Activated CD8-positive, alpha-beta memory T cell treated with anti-CD3 and anti-CD28 coated beads for 48 hours (primary cell): ENCODE results near the gene PPP3R2.
"Not testable (repeated sequence)": the region's sequence is repeated elsewhere in the genome, so short reads cannot be mapped to it uniquely, and the experiment has no call there.

ENCODE experiments used
- DNase-seq, 3 experiments: peaks; one replicate each; pipeline ENCODE4 v3.0.0-alpha.2; 2020; ENCODE audit warnings: low read depth in 2 of 3, low spot score in 2 of 3

Gene PPP3R2

DNA sequence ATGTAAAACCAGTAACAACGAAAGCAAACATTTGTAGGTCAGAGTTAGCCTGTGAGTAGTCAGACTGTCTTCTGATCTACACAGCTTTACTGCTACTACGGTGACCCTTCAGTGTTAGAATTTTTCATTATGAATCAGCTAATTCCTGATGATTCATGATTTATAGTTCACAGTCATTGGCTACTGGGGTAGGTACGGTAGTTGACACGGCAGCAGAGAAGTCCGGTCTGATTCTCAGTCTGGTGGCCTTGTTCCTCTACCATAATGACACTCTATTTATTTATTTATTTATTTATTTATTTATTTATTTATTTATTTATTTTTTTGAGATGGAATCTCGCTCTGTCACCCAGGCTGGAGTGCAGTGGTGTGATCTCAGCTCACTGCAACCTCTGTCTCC, 4.7 kb downstream of the PPP3R2 start:
- DNase-seq: not testable (repeated sequence)

DNA sequence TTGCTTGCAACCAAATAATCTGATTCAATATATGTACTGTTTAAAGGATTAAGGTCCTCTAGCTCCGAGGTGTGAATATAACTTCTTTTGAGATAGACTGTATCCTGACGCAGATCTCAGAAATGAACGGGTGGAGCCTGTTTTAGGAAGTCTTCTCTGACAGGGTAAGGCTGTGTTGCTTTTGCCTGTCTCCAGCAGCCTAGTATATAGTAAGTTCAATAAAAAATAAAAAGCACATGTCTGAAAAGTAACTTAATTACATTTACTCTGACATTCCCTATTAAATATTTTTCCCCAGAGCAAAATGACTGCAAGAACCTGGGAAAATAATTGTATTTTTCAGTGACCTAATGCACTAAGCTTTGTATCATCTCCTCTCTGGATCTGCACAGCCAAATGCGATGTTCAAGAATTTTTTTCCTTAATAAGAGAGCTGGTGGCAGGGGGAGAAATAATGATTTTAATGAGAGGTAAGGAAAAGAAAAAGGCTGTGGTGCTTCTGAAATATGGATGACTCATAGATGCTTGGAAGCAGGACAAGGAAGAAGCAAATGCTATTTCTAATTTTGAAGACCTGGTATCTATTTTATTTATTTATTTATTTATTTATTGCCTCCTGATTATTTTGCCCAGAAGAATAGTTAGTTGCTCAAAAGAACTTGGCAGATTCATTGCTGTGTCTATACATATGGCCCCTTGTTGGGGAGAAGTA, 7.3 kb downstream of the PPP3R2 start:
- no peak for DNase-seq

DNA sequence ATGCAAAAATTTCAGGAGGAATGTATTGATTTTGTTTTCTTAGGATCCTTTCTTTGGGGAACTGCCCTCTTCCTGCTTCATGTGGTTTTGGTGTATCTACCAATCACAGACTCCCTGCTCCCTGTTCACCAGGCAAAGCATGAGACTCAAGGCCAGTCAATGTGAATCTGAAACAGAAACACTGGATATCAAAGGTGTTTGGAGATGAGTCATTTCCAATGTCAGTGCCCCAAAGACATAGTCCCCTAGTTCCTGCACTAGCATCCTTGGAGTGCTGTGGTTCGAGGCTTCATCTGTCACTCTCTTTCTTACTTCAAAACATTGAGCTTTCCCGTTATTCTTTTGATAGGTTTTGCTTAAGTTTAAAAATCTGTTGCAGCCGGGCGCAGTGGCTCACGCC, 8.1 kb downstream of the PPP3R2 start:
- DNase-seq: no peak

DNA sequence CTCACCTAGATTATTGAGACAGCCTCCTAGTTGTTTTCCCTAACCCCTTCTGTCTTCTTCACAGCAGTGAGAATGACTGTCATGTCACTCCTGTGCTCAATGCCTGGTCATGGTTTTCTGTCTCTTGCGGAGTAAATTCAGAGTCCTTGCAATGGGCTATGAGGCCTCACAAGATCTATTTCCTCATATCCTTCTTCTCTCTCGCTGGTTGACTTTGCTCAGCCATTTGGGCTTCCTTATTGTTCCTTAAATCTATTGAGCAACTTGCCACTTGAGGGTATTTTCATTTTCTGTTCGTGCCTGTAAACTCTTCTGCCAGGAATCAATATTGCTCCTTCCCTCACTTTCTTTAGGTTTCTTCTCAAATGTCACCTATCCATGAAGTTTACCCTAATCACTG, 9.0 kb downstream of the PPP3R2 start:
- no peak for DNase-seq

DNA sequence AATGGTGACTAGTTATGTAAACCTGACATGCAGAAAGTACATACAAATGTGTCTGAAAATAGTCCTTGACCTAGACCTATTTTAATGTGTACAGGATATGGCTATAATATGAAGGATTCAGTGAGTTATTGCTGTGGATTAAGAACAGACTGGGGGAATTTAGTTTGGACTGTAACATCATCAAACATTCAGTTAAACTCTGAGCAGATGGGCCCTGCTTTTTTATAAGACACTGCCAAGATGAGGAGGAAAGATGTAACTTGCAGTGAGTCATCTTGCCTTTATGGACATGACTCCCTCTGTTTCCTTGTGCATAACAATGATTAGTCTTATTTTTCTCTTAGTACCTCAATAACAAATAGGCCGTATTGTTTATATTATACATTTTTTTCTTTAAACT, 12.2 kb downstream of the PPP3R2 start:
- DNase-seq: no peak

DNA sequence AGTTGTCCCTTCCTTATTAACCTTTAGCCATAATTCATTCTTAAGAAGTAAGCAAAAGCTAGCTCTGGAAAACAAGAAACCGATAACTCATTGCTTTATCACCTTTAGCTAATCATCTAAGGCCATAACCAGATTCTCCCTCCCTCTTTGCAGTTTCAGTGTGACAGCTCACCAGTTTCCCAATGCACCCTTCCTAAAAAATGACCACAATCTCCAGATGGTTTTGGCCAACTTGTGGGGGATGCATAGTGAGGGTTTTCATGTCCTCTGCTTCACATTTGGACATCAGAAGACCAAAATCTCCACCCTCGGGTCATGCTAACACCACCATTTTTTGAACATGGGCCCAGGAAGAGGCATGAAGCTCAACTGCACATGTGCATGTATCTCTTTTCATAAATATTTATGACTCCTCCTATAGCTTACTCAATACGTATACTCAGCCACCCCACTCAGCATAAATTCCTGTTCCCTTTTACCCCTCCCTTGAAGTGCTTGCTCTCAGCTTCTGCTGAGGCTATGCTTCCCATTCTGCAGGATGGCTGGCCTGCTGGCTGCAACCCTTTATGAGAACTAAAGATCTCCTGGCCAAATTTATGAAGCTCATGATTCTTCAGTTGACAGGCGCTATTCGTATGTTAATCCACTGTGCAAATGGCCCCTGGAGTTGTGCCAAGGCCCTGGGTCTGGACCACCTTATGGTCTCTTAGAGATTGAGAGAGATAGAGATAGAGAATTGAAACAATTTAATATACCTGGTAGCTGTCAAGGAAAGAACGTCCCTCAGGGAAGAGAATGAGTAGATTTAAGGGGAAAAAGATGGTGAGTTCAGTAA, 14.8 kb downstream of the PPP3R2 start:
- DNase-seq: no peak

DNA sequence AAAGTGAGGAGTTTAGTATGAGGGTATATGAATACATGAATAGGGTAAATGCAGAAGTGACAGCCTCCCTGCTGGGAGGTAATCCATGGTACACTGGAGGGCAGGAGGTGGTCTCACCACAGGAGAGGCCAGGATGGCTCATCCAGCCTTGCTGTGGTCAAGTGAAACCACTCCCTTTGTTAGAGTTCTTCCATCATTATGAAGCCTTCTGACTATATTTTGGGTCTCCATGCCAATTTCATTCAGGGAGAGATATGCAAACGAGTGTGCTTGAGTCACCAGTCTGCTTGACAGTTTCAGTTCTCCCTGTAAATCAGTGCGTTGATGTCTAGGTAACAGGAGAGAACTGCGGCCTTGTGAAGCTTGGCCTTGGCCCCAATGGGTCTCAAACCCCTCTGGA, 16.4 kb downstream of the PPP3R2 start:
- no peak for DNase-seq

DNA sequence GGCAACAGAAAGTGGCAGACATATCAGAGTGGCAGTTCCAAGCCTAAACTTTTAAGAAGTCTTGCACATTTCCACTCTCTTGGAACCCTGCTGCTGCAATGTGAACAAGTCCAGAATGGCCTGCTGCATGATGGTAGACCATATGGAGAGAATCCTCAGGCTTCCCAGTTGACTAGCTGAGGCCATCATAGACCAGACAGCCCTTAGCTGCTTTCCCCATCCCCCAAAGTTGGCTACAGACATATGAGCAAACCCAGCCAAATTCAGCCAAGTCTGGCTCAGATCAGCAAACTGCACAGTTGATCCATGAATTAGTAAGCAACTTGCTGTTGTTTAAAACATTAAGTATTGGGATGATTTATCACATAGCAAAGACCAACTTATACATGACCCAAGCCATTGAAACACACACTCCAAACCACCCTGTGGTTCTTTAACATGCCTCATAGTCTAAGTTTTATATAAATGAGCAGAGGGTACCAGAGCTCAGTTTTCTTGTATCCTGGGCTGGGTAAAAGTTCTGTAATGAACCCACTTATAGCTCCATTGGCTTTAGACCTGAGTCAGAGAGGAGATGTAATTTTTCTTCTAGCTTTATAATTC, 19.9 kb downstream of the PPP3R2 start:
- DNase-seq: no peak

DNA sequence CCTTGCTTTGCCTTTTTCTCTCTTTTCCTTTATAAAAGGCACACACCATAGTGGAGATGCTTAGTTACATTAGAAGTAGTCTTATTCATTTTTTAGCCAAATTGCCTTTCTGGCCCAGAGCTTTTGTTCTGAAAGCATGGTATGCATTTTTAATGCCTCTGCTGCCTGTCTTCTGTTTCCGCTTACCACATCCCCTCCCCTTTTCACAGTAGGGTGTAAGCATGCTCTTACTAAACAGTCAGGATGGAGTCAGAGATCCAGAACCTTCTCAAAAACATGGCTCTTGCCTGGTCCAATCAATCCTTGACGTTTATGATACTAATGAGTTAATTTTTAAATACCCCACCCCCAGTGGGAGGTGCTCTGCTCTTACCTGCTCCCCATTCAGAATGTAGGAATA, 22.5 kb downstream of the PPP3R2 start:
- DNase-seq: no peak

DNA sequence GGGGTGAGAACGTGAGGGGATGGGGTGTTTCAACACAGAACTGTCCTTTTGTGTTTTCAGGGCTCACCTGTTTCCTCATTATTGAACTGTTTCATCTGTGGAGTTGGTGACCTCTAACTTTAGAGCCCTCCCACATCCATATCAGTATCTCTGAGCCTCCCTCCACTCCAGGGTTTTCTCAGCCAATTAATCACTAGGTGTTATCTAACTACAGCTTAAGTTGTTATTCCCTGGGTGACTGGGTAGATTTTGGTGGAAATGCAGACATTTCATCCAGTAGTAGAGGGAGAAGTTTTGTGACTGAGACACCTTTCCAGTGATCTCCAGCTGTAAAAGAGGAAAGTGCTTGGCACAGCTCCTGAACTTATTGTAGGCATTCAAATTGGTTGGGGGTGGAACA, 23.7 kb downstream of the PPP3R2 start:
- no peak for DNase-seq

DNA sequence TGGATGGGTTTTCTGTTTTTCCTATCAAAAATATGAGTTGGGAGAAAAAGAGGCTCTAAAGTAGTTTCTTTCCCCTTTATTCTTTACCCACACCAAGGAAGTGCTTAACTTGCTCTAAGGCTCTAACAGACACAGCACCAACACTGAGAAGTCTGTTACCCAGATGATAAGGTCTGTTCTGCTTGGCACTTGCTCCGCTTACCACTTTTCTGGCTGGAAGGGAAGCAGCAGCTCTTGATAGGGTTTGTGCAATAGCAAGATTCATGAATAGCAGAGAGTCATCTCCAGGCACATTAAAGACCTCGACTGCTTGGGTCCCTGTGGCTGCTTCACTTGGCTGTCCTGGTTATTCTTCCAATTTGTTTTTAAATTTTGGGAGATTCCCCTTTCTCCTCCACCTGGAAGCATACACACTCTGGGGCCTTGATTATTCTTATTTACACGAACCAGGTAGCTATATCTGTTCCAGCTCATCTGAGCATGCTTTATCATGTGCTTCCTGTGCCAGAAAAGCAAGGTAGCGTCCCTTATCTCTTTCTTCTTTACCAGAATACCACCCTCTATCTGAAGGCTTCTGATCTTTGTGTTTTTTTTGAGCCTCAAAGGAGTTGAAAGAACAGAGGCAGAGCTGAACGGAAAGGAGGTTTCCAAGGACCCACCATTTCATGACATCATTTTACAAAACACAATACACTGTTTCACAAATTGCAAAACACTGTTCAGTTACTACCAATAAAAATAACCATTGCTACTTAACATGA, 24.8 kb downstream of the PPP3R2 start:
- no peak for DNase-seq

DNA sequence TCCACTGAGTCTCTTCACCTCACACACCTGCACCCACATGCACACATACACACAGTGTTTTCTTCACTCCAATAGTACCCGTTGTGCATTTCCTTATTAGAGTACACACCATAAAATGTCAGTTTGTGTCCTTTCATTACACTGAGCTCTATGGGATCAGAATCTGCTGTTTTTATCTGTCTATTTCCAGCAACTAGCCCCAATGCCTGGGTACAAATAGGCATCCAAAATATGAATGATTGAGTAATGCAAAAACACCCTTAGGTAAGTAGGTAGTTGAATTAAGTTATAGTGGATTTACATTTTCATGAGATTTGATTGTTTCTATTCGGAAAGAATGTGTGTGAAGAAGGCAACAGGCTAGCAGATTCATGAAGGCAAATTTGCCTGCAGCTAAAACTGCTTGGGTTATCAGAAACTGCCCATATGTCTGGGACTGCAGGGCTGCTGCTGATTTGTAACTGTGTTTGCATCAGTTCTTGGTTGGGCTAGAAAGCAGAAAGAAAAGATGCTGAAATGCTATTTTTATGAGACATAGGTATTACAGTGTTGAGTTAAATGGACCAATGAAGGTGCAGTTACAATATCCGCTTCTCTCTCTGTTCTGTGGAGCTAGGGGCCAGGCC, 26.9 kb downstream of the PPP3R2 start:
- no peak for DNase-seq

DNA sequence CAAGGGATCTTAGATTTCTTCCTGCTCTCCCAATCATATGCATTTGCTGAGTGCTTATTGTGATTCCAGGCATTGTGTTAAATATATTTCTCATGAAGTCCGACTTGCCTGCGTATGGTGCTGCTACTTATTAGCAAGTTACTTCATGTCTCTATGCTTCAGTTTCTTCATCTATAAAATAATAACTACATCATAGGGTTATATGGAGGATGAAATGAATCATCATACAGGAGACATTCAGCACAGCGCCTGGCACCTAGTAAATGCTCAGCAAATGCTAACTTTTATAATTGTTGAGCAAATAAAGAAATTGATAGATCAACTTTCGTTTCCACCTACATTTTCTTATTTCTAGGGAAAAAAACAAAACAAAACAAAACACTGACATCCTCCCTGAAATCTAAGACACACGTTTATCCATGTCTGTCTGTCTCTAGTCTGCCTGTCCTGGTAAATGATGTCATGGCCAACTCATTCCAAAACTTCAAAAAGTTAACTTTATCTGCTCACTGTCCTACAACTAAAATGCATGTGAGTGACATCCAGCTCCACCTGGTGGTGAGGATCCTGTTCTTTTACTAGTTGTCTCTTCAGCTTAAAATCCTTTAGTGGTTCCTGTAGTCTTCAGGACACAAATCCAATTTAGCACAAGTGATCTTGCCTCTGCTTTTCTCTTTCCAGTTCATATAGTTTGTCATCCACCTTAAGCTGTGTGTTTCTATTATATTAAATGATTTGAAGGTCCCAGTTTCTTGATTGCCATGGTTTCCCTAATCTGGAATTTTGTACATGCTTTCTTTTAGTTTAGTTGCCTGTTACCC, 27.7 kb downstream of the PPP3R2 start:
- no peak for DNase-seq

DNA sequence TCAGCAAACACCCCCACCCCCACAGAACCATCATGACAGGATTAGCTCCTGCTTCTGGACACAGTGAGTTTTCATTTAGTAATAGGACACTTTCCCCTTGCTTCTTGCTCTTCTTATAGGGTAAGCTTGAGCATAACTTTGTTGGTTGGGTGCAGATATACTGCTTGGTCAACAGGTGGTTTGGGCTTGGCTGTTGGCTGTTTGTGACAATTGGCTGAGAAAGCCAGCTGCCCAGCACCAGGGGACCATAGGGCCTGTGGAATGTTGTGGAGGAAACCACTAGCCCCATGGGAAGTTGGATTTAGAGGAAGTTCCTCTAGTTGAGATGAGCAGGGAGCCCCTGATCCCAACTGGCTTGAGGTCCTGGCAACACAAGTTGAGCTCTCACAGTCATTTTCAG, 30.5 kb downstream of the PPP3R2 start:
- no peak for DNase-seq

DNA sequence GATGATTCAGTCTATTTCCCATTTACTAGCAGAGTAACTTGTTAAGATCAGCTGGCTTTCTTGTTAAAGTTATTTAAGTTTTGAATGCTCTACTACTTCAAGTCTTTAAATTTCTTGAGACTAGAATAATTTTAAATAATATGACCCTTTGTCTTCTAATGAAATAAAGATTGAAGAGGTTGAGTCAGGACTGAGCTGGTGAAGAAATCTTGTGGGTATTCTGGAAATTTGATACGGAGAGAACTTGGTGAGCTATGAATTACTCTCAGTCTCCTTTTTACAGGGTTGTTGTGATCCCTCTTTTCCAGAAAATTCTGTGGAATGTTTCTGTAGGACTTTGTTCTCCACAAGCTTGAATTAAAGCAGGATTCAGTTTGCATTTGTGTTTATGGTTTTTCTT, 31.8 kb downstream of the PPP3R2 start:
- DNase-seq: no peak

DNA sequence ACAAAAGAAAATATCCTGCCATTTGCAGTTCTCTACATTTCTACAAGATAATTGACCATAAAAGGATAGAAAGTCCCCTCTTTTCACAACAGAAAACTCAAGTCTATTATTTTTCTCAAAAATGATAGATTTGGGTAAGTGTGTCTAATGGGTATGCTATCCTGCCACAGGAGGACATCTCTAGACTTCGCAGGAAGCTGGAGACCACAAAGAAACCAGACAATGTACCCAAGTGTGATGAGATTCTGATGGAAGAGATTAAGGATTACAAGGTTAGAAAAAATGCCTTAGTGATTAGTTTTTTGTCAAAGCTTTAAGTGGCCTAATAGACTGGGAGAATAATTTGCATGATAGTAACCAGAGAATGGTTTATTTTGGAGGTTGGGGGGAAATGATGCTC, 33.0 kb downstream of the PPP3R2 start:
- DNase-seq: no peak

DNA sequence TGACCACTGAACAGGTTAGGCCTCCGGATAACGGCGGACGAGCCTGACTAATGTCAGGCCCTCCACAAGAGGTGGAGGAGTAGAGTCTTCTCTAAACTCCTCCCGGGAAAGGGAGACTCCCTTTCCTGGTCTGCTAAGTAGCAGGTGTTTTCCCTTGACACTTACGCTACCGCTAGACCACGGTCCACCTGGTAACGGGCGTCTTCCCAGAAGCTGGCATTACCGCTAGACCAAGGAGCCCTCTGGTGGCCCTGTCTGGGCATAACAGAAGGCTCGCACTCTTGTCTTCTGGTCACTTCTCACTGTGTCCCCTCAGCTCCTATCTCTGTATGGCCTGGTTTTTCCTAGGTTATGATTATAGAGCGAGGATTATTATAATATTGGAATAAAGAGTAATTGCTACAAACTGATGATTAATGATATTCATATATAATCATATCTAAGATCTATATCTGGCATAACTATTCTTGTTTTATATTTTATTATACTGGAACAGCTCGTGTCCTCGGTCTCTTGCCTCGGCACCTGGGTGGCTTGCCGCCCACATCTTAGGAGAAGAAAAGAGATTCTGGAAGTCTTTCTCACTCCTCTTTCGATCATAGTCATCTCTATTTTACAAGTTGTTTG, 45.2 kb downstream of the PPP3R2 start:
- not testable (repeated sequence) for DNase-seq

DNA sequence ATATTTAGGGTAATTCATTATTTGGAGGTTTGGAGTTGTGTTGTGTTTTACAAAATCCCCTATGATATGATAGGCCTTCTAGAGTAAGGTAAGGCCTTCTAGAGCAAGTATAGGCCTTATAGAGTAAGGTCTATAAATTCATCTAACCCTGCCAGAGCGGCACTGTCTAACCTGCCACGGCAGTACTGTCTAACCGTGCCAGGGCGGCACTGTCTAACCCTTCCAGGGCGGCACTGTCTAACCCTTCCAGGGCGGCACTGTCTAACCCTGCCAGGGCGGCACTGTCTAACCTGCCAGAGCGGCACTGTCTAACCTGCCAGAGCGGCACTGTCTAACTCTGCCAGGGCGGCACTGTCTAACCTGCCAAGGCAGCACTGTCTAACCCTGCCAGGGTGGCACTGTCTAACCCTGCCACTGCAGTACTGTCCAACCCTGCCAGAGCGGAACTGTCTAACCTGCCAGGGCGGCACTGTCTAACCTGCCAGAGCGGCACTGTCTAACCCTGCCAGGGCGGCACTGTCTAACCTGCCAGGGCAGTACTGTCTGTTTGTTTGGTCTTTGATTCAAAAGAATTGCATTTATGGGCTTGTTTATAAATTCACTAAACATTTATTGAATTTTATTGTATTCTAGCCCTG, 51.6 kb downstream of the PPP3R2 start:
- no peak for DNase-seq
